Measurements from ENCODE around the gene SMURF2.
"Not testable (repeated sequence)": the region's sequence is repeated elsewhere in the genome, so short reads cannot be mapped to it uniquely, and the experiment has no call there.

The SMURF2 gene

DNA sequence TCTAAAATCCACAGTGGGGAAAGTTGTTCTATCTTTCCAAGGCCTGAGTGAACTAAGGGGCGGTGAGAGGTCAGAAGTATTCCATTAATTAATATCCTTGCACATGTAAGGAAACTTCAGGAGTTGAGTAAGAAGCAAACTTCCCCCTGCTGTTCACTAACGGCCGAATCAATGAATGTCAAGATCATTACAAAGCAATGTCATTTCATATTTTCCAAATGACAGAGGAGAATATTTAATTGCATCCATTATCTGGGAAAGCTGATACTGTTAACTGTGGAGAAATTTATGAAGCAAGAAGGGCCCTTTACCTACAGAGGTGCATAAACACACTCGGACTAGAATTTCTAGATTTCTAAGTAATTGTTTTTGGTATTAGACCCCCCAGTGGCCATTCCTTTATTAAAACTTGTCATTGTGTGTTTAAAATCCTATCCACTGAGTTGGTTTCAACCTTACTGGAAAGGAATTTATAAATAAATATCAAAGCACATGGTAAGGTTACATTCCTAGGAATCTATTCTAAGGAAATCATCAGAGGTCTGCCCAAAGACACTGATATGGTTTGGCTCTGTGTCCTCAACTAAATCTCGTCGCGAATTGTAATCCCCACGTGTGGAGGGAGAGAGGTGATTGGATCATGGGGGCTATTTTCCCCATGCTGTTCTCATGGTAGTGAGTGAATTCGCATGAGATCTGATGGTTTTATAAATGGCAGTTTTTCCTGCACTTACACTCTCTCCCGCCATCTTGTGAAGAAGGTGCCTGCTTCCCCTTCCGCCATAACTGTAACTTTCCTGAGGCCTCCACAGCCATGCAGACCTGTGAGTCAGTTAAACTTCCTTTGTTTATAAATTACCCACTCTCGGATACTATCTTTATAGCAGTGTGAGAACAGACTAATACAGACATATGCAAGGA lies 20.4 kb upstream of the SMURF2 start:
- Mint-ChIP-seq H3K27ac (no peak overlapping the region), H3K36me3 (no peaks in the 10 kb centered on the region), H3K9me3 (no peaks in the 10 kb centered on the region), H3K4me1 (no peaks in the 10 kb centered on the region), H3K4me3 (no peak overlapping the region)
- no peak for ATAC-seq
- no peak for DNase-seq (ENCODE audit: low spot score in 2 of 2)

DNA sequence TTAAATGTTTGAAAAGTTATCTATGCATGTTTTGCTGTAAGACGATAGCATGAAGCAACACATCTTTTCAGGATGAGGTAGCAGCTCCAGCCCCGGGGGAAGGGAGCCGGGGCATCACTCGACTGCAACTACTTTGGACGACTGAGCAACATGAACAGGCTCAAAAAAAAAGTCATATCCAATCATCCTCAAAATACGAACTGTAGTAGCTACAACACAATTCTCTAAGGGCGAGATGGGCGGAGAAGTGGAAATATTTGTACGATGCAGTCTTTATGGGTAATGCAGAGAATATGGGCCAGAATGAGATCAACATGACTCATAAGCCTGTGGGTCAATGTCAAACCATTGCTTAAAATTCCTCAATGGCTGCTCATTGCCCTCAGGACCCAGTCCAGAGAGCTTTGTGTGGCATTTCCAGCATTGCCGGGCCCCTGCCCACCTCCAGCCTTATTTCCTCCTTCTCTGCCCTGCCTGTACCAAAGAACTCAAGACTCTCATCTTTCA lies 17.7 kb upstream of the SMURF2 start:
- H3K36me3 Mint-ChIP-seq: no peaks in the 10 kb centered on the region
- no peak overlapping the region for H3K27ac Mint-ChIP-seq
- ATAC-seq (no peak), DNase-seq (ENCODE audit: low spot score in 2 of 2) (no peak)
- H3K4me1 Mint-ChIP-seq: no peaks in the 10 kb centered on the region
- H3K4me3 Mint-ChIP-seq: no peak overlapping the region
- H3K9me3 Mint-ChIP-seq: no peaks in the 10 kb centered on the region

DNA sequence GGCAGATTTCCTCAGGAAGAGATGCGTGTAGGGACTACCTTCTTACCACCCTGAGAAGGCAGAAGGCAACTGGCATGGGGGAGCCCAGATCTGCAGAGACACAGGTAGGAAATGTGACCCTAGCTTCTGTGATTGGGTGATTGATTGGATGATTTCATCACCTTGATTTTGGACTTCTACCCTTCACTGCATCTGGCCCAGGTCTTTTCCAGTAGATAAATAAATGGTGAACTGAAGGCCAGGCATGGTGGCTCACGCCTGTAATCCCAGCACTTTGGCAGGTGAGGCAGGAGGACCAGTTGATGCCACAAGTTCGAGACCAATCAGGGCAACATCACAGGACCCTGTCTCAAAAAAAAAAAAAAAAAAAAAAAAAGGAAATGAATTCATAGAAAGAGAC lies 14.7 kb upstream of the SMURF2 start:
- DNase-seq (ENCODE audit: low spot score in 2 of 2) (no peak), ATAC-seq (no peak)
- Mint-ChIP-seq H3K4me1 (no peaks in the 10 kb centered on the region), H3K27ac (no peak overlapping the region), H3K4me3 (no peak overlapping the region), H3K9me3 (no peaks in the 10 kb centered on the region), H3K36me3 (no peaks in the 10 kb centered on the region)

DNA sequence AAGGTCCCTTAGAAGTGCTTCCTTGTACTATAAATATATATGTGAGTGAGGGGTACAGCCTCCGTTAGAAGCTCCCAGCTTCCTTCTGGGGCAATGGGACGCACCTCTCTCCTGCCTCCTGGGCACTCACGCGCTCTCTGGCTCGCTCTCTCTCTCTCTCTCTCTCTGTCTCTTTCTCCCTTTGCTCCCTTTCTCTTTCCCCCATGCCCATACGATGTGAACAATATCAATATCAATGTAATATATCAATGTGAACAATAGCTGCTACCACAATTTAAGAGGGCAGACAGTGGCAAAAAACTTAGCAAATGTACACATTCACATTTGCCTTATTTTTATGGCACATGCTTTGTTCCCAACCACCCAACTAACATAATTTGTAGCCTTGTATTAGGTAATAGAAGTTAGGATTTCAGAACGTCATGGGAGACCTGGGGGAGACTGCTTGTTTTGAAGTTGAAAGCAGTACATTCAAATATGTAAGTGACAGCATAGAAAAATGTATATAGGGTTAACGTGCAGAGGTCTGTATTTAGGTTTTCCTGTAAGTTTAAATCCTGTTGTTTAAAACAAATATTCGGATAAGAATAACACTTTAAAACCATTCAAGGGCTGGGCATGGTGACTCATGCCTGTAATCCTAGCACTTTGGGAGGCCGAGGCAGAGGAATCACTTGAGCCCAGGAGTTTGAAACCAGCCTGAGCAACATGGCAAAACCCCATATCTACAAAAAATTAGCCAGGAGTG lies 8.9 kb upstream of the SMURF2 start:
- not testable (repeated sequence) for H3K27ac Mint-ChIP-seq; H3K36me3 Mint-ChIP-seq; ATAC-seq; DNase-seq (ENCODE audit: low spot score in 2 of 2); H3K4me3 Mint-ChIP-seq; H3K9me3 Mint-ChIP-seq; H3K4me1 Mint-ChIP-seq

DNA sequence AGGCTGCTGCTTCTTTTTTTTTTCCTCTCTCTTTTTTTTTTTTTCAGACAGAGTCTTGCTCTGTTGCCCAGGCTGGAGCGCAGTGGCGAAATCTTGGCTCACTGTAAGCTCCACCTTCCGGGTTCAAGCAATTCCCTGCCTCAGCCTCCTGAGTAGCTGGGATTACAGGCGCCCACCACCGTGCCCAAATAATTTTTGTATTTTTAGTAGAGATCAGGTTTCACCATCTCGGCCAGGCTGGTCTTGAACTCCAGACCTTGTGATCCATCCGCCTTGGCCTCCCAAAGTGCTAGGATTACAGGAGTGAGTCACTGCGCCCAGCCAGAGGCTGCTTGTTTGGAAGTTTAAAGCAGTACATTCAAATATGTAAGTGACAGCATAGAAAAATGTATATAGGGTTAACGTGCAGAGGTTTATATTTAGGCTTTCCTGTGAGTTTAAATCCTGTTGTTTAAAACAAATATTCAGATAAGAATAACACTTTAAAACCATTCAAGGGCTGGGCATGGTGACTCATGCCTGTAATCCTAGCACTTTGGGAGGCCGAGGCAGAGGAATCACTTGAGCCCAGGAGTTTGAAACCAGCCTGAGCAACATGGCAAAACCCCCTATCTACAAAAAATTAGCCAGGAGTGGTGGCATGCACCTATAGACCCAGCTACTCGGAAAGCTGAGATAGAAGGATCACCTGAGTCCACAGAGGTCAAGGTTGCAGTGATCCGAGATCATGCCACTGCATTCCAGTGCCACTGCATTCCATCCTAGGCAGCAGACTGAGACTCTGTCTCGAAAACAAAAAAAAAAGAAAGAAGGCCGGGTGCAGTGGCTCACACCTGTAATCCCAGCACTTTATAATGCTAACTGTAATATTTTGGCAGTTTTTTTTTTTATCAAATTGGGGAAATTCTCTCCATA lies 6.0 kb upstream of the SMURF2 start:
- not testable (repeated sequence) for H3K9me3 Mint-ChIP-seq; H3K4me1 Mint-ChIP-seq; ATAC-seq; H3K27ac Mint-ChIP-seq; DNase-seq (ENCODE audit: low spot score in 2 of 2); H3K36me3 Mint-ChIP-seq; H3K4me3 Mint-ChIP-seq

DNA sequence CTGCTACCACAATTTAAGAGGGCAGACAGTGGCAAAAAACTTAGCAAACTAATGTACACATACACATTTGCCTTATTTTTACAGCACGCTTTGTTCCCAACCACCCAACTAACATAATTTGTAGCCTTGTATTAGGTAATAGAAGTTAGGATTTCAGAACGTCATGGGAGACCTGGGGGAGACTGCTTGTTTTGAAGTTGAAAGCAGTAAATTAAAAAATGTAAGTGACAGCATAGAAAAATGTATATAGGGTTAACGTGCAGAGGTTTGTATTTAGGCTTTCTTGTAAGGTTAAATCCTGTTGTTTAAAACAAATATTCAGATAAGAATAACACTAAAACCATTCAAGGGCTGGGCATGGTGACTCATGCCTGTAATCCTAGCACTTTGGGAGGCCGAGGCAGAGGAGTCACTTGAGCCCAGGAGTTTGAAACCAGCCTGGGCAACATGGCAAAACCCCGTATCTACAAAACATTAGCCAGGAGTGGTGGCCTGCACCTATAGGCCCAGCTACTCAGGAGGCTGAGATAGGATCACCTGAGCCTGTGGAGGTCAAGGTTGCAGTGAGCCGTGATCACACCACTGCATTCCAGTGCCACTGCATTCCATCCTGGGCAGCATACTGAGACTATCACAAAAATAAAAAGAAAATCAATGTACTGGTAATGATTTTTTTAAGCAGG lies 2.3 kb upstream of the SMURF2 start:
- DNase-seq (ENCODE audit: low spot score in 2 of 2); ATAC-seq; H3K4me3 Mint-ChIP-seq; H3K9me3 Mint-ChIP-seq; H3K27ac Mint-ChIP-seq: not testable (repeated sequence)
- Mint-ChIP-seq H3K36me3 (peaks cover 21% of the 10 kb centered on the region), H3K4me1 (peaks cover 22% of the 10 kb centered on the region)

DNA sequence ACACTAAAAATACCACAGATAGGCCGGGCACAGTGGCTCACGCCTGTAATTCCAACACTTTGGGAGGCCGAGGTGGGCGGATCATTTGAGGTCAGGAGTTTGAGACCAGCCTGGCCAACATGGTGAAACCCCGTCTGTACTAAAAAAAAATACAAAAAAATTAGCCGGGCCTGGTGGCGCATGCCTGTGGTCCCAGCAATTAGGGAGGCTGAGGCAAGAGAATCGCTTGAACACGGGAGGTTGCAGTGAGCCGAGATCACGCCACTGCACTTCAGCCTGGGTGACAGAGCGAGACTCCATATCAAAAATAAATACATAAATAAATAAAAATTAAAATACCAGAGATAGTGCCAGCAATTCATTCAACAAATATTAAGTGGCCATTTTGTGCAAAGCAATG lies 1.7 kb upstream of the SMURF2 start:
- Mint-ChIP-seq H3K4me1 (peaks cover 26% of the 10 kb centered on the region), H3K36me3 (peaks cover 21% of the 10 kb centered on the region)
- not testable (repeated sequence) for H3K9me3 Mint-ChIP-seq; DNase-seq (ENCODE audit: low spot score in 2 of 2); ATAC-seq; H3K4me3 Mint-ChIP-seq; H3K27ac Mint-ChIP-seq

DNA sequence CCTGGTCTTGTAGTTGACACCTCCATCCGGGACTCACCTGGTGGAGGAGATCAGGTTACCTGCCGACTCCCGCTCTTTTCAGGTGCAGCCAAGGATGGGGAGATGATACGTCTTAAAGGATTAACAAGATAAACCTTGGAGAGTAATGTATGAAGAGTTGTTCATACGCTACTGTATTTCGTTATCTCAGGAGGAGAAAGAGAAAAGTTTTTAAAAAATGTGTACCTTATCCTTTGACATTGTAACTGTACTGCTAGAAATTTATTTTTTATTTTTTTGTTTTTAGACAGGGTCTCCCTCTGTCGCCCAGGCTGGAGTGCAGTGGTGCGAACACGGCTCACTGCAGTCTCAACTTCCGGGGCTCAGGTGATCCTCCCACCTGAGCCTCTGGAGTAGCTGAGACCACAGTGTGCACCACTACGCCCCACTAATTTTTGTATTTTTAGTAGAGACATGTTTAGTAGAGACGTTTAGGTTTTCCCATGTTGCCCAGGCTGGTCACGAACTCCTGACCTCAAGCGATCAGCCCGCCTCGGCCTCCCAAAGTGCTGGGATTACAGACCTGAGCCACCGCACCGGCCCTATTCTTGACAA lies 764 bp upstream of the SMURF2 start:
- DNase-seq (ENCODE audit: low spot score in 2 of 2) (no peak), ATAC-seq (no peak)
- H3K36me3 Mint-ChIP-seq: peaks cover 21% of the 10 kb centered on the region
- H3K4me3 Mint-ChIP-seq: peak overlapping the region; percentile 95
- peak overlapping the region; percentile 95 for H3K27ac Mint-ChIP-seq
- peaks cover 32% of the 10 kb centered on the region for H3K4me1 Mint-ChIP-seq
- H3K9me3 Mint-ChIP-seq: no peaks in the 10 kb centered on the region

DNA sequence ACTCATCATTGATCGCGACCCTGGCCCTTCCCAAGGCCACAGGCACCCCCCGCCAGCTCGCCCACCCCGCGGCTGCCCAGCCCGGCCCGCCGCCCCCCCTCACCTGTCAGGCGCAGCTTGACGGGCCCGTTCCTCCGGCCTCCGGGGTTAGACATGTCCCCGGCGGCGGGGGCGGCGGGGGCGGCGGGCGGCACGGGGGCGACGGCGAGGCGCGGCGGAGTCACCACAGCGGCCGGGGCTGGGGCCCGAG lies 456 bp downstream of the SMURF2 start:
- H3K4me3 Mint-ChIP-seq: peak overlapping the region; percentile 95
- peaks cover 44% of the 10 kb centered on the region for H3K4me1 Mint-ChIP-seq
- H3K27ac Mint-ChIP-seq: peak overlapping the region; percentile 95
- ATAC-seq: no peak
- peaks cover 21% of the 10 kb centered on the region for H3K36me3 Mint-ChIP-seq
- DNase-seq (ENCODE audit: low spot score in 2 of 2): no peak
- no peaks in the 10 kb centered on the region for H3K9me3 Mint-ChIP-seq

DNA sequence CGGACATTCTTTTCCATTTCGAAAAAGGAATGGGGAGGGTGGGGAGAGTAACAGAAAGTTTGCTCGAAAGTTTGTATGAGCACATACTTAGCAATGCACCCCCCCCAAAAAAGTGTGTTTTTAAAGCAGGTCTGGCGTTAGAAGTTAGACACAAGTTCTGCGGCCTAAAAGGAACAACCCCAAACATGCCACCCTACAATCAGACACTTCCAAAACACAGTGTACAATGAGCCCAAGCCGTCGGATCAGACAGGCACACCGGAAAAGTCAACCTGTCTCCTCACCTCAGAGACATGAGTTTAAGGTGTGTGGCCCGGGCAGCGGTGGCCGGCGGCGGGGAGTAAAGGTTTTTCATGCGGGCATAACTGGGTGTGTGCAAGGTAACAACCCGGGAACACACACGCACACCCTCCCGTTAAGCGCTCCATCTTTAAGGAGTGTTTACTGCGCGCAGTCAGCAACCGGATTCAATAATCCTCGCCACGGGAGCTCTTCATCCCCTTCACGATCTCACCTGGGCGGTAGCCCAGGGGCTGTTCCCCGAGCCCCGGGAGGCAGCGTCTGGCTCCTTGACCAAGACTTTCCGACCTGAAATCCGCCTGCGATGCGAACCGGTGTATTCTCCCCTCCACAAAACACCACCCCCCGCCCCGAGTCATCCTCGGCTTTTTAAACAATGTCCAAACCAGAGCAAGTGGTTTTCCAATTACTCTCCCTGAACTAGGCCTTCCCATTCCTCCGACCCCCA lies 955 bp downstream of the SMURF2 start:
- peak; percentile 15 to 76 for DNase-seq (ENCODE audit: low spot score in 2 of 2)
- peaks cover 21% of the 10 kb centered on the region for H3K36me3 Mint-ChIP-seq
- ATAC-seq: peak; percentile 14
- peak overlapping the region; percentile 95 for H3K4me3 Mint-ChIP-seq
- peak overlapping the region; percentile 95 for H3K27ac Mint-ChIP-seq
- H3K4me1 Mint-ChIP-seq: peaks cover 45% of the 10 kb centered on the region
- H3K9me3 Mint-ChIP-seq: not testable (repeated sequence)

DNA sequence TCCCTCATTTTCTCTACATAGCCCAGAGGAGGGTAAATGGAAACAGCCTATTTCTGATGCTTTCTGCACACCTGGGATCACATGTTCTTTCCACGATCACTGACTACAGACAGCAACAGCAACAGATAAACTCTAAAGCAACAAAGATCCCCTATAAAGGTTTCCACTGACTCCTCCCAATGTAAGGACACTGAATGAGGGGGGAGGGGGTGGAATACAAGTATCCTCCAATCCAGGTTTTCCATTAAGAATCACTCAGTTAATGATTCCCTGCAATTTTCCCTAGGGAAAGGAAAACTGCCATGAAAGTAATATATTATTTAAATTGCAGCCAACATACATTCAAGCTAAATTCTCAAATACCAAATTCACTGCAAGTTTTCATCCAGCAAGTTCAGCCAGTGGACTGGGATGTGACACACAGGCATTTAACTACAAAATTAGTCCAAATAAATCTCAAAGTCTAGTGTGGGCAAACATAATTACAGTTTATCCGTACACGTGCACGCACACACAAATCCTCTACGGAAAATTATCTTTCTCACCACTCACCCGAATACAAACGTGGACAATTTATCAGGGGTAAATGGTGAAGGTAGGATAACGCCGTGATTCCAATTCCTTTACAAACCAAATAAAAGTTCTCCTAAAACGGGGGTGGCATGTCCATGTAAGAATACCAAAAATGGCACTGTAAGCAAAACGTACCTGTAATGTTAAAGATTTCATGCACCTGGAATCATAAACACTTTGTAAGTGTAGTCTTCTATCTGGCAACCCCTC lies 1.7 kb downstream of the SMURF2 start:
- Mint-ChIP-seq H3K4me3 (peak overlapping the region; percentile 95), H3K36me3 (peaks cover 21% of the 10 kb centered on the region), H3K4me1 (peaks cover 45% of the 10 kb centered on the region), H3K27ac (peak overlapping the region; percentile 95)
- not testable (repeated sequence) for H3K9me3 Mint-ChIP-seq; DNase-seq (ENCODE audit: low spot score in 2 of 2); ATAC-seq

DNA sequence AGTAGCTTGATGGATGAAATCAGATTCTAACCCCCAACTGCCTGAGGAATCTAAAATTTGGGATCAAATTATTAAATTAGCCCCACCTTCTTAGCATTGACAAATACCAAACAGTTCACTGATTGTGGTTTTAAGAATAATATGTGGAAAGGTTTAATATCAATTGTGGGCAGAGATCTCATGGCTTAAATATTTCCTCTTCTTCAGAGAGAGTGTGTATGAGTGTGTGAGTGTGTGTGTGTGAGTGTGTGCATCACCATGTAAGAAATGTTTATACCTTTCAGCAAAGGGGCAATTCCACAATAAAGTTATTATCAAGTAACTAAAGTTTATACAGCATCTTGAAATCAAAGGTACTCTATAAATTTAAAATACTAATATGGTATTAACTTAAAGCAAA lies 3.2 kb downstream of the SMURF2 start:
- Mint-ChIP-seq H3K9me3 (peaks cover 3% of the 10 kb centered on the region), H3K27ac (no peak overlapping the region), H3K4me3 (no peak overlapping the region), H3K4me1 (peaks cover 45% of the 10 kb centered on the region), H3K36me3 (peaks cover 21% of the 10 kb centered on the region)
- DNase-seq (ENCODE audit: low spot score in 2 of 2): no peak
- no peak for ATAC-seq

DNA sequence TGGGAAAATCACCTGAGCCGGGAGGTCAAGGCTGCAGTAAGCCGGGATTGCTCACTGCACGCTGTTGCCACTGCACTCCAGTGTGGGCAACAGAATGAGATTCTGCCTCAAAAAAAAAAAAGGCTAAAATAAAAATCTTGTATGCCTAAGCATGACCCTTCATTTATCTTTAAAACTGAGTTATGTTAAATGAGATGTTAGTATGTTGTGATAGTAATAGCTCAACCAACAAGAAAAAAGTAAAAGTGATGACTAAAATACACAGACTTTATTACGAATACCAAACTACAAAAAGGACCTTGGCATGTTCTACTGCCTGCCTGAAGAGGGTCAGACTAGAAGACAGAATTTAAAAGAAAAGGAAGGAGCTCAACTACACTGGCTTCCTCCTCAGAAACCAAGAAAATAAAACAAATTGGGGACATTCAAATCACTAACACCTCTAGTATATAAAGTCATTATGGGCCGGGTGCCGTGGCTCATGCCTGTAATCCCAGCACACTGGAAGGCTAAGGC lies 4.4 kb downstream of the SMURF2 start:
- H3K36me3 Mint-ChIP-seq: peaks cover 15% of the 10 kb centered on the region
- peak; percentile 22 for ATAC-seq
- peak overlapping the region; percentile 27 for H3K4me3 Mint-ChIP-seq
- DNase-seq (ENCODE audit: low spot score in 2 of 2): no peak
- peaks cover 3% of the 10 kb centered on the region for H3K9me3 Mint-ChIP-seq
- no peak overlapping the region for H3K27ac Mint-ChIP-seq
- H3K4me1 Mint-ChIP-seq: peaks cover 50% of the 10 kb centered on the region
